HepG2 (cell line): ENCODE measurements around the gene TMEM62. TPM values are rescaled to one million over a fixed set of nuclear protein-coding genes. Genes with fewer than 3 reads are reported as not detected.

Experiments used
- ATAC-seq: fragments of 200-7000 bp; cut with Tn5 transposase; 3 replicates; pipeline ENCODE4 v1.9.1; 2020; ENCODE audit warnings: mild to moderate bottlenecking, moderate library complexity
- BruUV-seq: library from RNA; stranded (reverse); fragments of 400-500 nt; replicated peaks from 2 replicates; lab custom pipeline; 2021; lab: Mats Ljungman, UMichigan
- CTCF ChIA-PET: fragments of 300-600 bp; formaldehyde crosslinking; extraction: SDS; loops from one replicate; lab custom pipeline; 2021; ENCODE audit warnings: low total read pairs, inconsistent platforms, low intra/inter-chr PET ratio; lab: Yijun Ruan, JAX
- POLR2A ChIA-PET: fragments of 350-600 bp; sonication (Branson Sonifier 250); formaldehyde crosslinking; loops from one replicate; lab custom pipeline; 2020; ENCODE audit warnings: antibody characterized with exemption, inconsistent platforms; lab: Yijun Ruan, JAX
- DNase-seq: peaks from one replicate; pipeline ENCODE4 v3.0.0-alpha.2; 2015; ENCODE audit warnings: low spot score
- FAIRE-seq: peaks from 3 replicates; lab custom pipeline; 2011; peaks lifted over from hg19 to GRCh38; lab: Jason Lieb, UNC
- H2AFZ ChIP-seq: one replicate; pipeline ENCODE4 v1.6.1; 2011; ENCODE audit warnings: low read length, inconsistent platforms
- H3K27ac ChIP-seq: fragments of 300-600 bp; 3 replicates; pipeline ENCODE4 v1.8.0; 2011; ENCODE audit warnings: mixed run types, mild to moderate bottlenecking, mixed read lengths, low read length, inconsistent platforms; ENCODE audit not compliant: insufficient read depth; ENCODE audit errors: extremely low read length
- H3K27me3 ChIP-seq, 2 experiments: fragments of 200-600 bp in 1 of 2; 2 replicates in 1 of 2; 3 replicates in 1 of 2; pipeline versions ENCODE4 v1.6.0 to v1.8.0; 2011; ENCODE audit warnings: low read length in 2 of 2, mild to moderate bottlenecking in 2 of 2, moderate library complexity in 2 of 2, inconsistent platforms in 1 of 2; ENCODE audit not compliant: insufficient read depth in 2 of 2, control insufficient read depth in 1 of 2
- H3K36me3 ChIP-seq, 2 experiments: fragments of 200-600 bp in 1 of 2; replicated peaks in 1 of 2; 2 replicates in 1 of 2; 3 replicates in 1 of 2; pipeline versions ENCODE4 v1.5.1 to v1.8.0; 2011; ENCODE audit warnings: low read length in 2 of 2, inconsistent platforms in 1 of 2; ENCODE audit not compliant: insufficient read depth in 2 of 2, control insufficient read depth in 1 of 2
- H3K4me1 ChIP-seq: 2 replicates; pipeline ENCODE4 v1.5.1; 2012; ENCODE audit warnings: low read length, inconsistent platforms; ENCODE audit not compliant: insufficient read depth
- H3K4me2 ChIP-seq: 2 replicates; pipeline ENCODE4 v1.6.0; 2011; ENCODE audit warnings: low read depth, low read length, inconsistent platforms
- H3K4me3 ChIP-seq, 3 experiments: fragments of 200-600 bp in 1 of 3; sonication (generic), shearing (Covaris generic) in 1 of 3; replicated peaks in 1 of 3; 2 replicates each; pipeline ENCODE4 v1.5.1; 2011 to 2016; ENCODE audit warnings: low read length in 3 of 3, inconsistent platforms in 2 of 3, low read depth in 2 of 3, mild to moderate bottlenecking in 2 of 3, control low read depth in 1 of 3, mixed read lengths in 1 of 3; ENCODE audit not compliant: insufficient read depth in 1 of 3
- H3K79me2 ChIP-seq: one replicate; pipeline ENCODE4 v1.6.1; 2011; ENCODE audit warnings: low read length, inconsistent platforms; ENCODE audit not compliant: insufficient read depth
- H3K9ac ChIP-seq: 2 replicates; pipeline ENCODE4 v1.6.0; 2011; ENCODE audit warnings: mild to moderate bottlenecking, low read depth, low read length, inconsistent platforms; ENCODE audit not compliant: insufficient read depth
- H3K9me3 ChIP-seq: 2 replicates; pipeline ENCODE4 v1.5.1; 2012; ENCODE audit warnings: mild to moderate bottlenecking, low read length
- H4K20me1 ChIP-seq: 2 replicates; pipeline ENCODE4 v1.6.0; 2011; ENCODE audit warnings: inconsistent platforms, mild to moderate bottlenecking, low read length, moderate library complexity; ENCODE audit not compliant: insufficient read depth
- ARNT ChIP-seq: fragments of 450-650 bp; IDR thresholded peaks from 2 replicates; pipeline ENCODE4 v1.6.1; 2017
- ATF5 ChIP-seq: sonication (generic); formaldehyde crosslinking; IDR thresholded peaks from 2 replicates; pipeline ENCODE4 v1.4.0; 2020; ENCODE audit warnings: mild to moderate bottlenecking, low read depth, missing genetic modification reagents
- CREB3 ChIP-seq: sonication (generic); formaldehyde crosslinking; IDR thresholded peaks from 2 replicates; pipeline ENCODE4 v1.5.0; 2020; ENCODE audit warnings: missing genetic modification reagents
- DNMT1 ChIP-seq: sonication (generic); formaldehyde crosslinking; IDR thresholded peaks from 2 replicates; pipeline ENCODE4 v1.5.1; 2020; ENCODE audit warnings: mild to moderate bottlenecking, missing genetic modification reagents
- FOXC1 ChIP-seq: sonication (generic); formaldehyde crosslinking; IDR thresholded peaks from 2 replicates; pipeline ENCODE4 v1.8.0; 2022; ENCODE audit warnings: mild to moderate bottlenecking, missing genetic modification reagents, borderline replicate concordance
- IRF2 ChIP-seq: IDR thresholded peaks from 2 replicates; pipeline ENCODE4 v1.6.1; 2018; ENCODE audit warnings: missing genetic modification reagents, missing compliant biosample characterization
- MIER2 ChIP-seq: IDR thresholded peaks from 2 replicates; pipeline ENCODE4 v1.6.1; 2016; ENCODE audit warnings: missing biosample characterization, missing genetic modification reagents
- MLXIP ChIP-seq: sonication (generic); formaldehyde crosslinking; IDR thresholded peaks from 2 replicates; pipeline ENCODE4 v1.9.0; 2021; ENCODE audit warnings: missing genetic modification reagents, borderline replicate concordance
- MNT ChIP-seq: fragments of 450-650 bp; IDR thresholded peaks from 2 replicates; pipeline ENCODE4 v1.6.1; 2016
- RFX1 ChIP-seq: fragments of 450-650 bp; IDR thresholded peaks from 2 replicates; pipeline ENCODE4 v1.6.1; 2017
- RFXANK ChIP-seq: IDR thresholded peaks from 2 replicates; pipeline ENCODE4 v1.6.1; 2016
- SNAPC5 ChIP-seq: sonication (generic); formaldehyde crosslinking; IDR thresholded peaks from 2 replicates; pipeline ENCODE4 v1.8.1; 2023; ENCODE audit warnings: mild to moderate bottlenecking, missing genetic modification reagents, borderline replicate concordance
- TRIM24 ChIP-seq: sonication (generic); formaldehyde crosslinking; IDR thresholded peaks from 2 replicates; pipeline ENCODE4 v1.8.0; 2022; ENCODE audit warnings: mild to moderate bottlenecking, missing genetic modification reagents
- ZFX ChIP-seq: sonication (generic); formaldehyde crosslinking; IDR thresholded peaks from 2 replicates; pipeline ENCODE4 v1.4.0; 2020; ENCODE audit warnings: mild to moderate bottlenecking, low read depth, missing genetic modification reagents, moderate library complexity
- ZNF251 ChIP-seq: sonication (generic); formaldehyde crosslinking; IDR thresholded peaks from 2 replicates; pipeline ENCODE4 v1.9.0; 2021; ENCODE audit warnings: mild to moderate bottlenecking, missing genetic modification reagents
- ZNF451 ChIP-seq: sonication (generic); formaldehyde crosslinking; IDR thresholded peaks from 2 replicates; pipeline ENCODE4 v1.5.0; 2020; ENCODE audit warnings: mild to moderate bottlenecking, missing genetic modification reagents
- ZNF562 ChIP-seq: sonication (generic); formaldehyde crosslinking; IDR thresholded peaks from 2 replicates; pipeline ENCODE4 v1.8.0; 2022; ENCODE audit warnings: missing genetic modification reagents, borderline replicate concordance
- ZNF720 ChIP-seq: sonication (generic); formaldehyde crosslinking; IDR thresholded peaks from 2 replicates; pipeline ENCODE4 v1.4.0; 2020; ENCODE audit warnings: missing genetic modification reagents
- ZNF776 ChIP-seq: sonication (generic); formaldehyde crosslinking; IDR thresholded peaks from 2 replicates; pipeline ENCODE4 v1.4.0; 2020; ENCODE audit warnings: mild to moderate bottlenecking, missing genetic modification reagents
- ZSCAN31 ChIP-seq: sonication (generic); formaldehyde crosslinking; IDR thresholded peaks from 2 replicates; pipeline ENCODE4 v1.5.0; 2020; ENCODE audit warnings: low read depth, mild to moderate bottlenecking, missing genetic modification reagents
- WGBS: methylation state at CpG from one replicate; pipeline ENCODE4 v1.1.6; 2017; ENCODE audit warnings: low lambda C conversion rate; 5-methylcytosine and 5-hydroxymethylcytosine counted together
- in situ Hi-C: cut with HindIII; loops from 2 replicates; pipeline ENCODE4 v1.10.0; 2017; ENCODE audit warnings: low pct_unique_long_range_greater_than_20kb; ENCODE audit not compliant: extremely low pct_ligation_motif_present
- intact Hi-C: fragments of 100-400 bp; cut with micrococcal nuclease; formaldehyde crosslinking; loops from one replicate; pipeline ENCODE4 v1.10.0; 2022; ENCODE audit not compliant: unreplicated experiment
- polyA plus RNA-seq, 8 experiments: library from polyadenylated mRNA; depleted of rRNA in 3 of 8; stranded (reverse) in 7 of 8; unstranded in 1 of 8; fragments of >200 nt; fragmentation: Illumina TruSeq in 4 of 8; extraction: Trizol in 4 of 8; gene quantifications; 2 replicates each; pipeline versions ENCODE4 v1.2.1 to v1.2.3, GENCODE V29; 2011 to 2016; ENCODE audit warnings: low read depth in 4 of 8, missing spikeins in 1 of 8, mixed read lengths in 1 of 8; ENCODE audit not compliant: insufficient read depth in 1 of 8
- total RNA-seq, 5 experiments: library from RNA; depleted of rRNA; stranded (reverse); fragments of >200 nt; fragmentation: Illumina TruSeq; extraction: Trizol; gene quantifications; 2 replicates each; pipeline ENCODE4 v1.2.3, GENCODE V29; 2016; ENCODE audit warnings: low read depth in 1 of 5

Gene TMEM62
- total and polyA plus RNA-seq, 2 of the 13 experiments (the other 11 are each of a cell fraction or from before 2014, with no cell fraction given) = 14.2 to 20.9 TPM

- no TSS peak for BruUV-seq
- Histone ChIP-seq H3K27ac (no peak overlapping the region), H3K36me3 (no peaks in the 10 kb centered on the region), H3K4me3 (no peak overlapping the region), H3K79me2 (peaks cover 29% of the 10 kb centered on the region), H3K4me2 (no peak overlapping the region), H3K27me3 (no peaks in the 10 kb centered on the region; a peak in 1 of 5 replicates), H3K4me1 (peaks cover 15% of the 10 kb centered on the region), H4K20me1 (no peaks in the 10 kb centered on the region), H3K9ac (no peak overlapping the region), H3K9me3 (no peaks in the 10 kb centered on the region), H2AFZ (no peak overlapping the region)
- in situ Hi-C loops (no loop called here), intact Hi-C loops (loop anchor here (5.0 kb wide), 1 partner anchor 80 kb away; the partner anchor contains the start of gene CCNDBP1)
- WGBS = 87% methylated on average over 1 of the region's 1 CpG
- DNase-seq (no peak), FAIRE-seq (no peak), ATAC-seq (no peak)
- POLR2A ChIA-PET = interaction anchor here (1.0 kb wide), 1 partner anchor 20 kb away, joined by 4 read pairs; no protein-coding TSS in a partner anchor
- CTCF ChIA-PET = no interaction called here
- TF ChIP-seq RFX1 (no peak), TRIM24 (CRISPR knock-in tag) (no peak), FOXC1 (CRISPR knock-in tag) (no peak), ZNF451 (CRISPR knock-in tag) (no peak), DNMT1 (no peak), ZNF562 (CRISPR knock-in tag) (no peak), ZFX (no peak), ZSCAN31 (CRISPR knock-in tag) (no peak), CREB3 (no peak), ZNF720 (CRISPR knock-in tag) (no peak), ATF5 (no peak), RFXANK (CRISPR knock-in tag) (no peak), MNT (no peak), ZNF251 (CRISPR knock-in tag) (no peak), ARNT (no peak), MIER2 (CRISPR knock-in tag) (no peak), IRF2 (CRISPR knock-in tag) (no peak), ZNF776 (CRISPR knock-in tag) (no peak), SNAPC5 (CRISPR knock-in tag) (no peak), MLXIP (CRISPR knock-in tag) (no peak)
Measured at GRCh38 chr15:43107751-43108150, 25.6 kb upstream of the TMEM62 start.
